Measurements from ENCODE around the gene MYO1F.
"Not testable (repeated sequence)": the region's sequence is repeated elsewhere in the genome, so short reads cannot be mapped to it uniquely, and the experiment has no call there.

Gene MYO1F

DNA sequence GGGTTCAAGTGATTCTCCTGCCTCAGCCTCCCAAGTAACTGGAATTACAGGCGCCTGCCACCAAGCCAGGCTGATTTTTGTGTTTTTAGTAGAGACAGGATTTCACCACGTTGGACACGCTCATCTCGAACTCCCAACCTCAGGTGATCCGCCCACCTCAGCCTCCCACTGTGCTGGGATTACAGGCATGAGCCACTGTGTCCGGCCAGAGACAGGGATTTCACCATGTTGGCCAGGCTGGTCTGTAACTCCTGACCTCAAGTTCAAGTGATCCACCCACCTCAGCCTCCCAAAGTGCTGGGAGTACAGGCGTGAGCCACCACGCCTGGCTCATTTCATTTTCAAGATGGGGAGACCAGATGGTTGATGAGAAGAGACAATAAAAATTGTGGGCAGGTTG is 12.4 kb downstream of the MYO1F start:
- DNase-seq (ENCODE audit: low spot score), result not testable (repeated sequence)

GRCh38 chr19:8561075-8561764 is 16.0 kb downstream of the MYO1F start:
- no peak for DNase-seq (ENCODE audit: low spot score)

- no peak for DNase-seq (ENCODE audit: low spot score)
Observed at GRCh38 chr19:8558325-8558724, 18.9 kb downstream of the MYO1F start.

- no peak for DNase-seq (ENCODE audit: low spot score)
Observed at GRCh38 chr19:8557642-8558238, 19.5 kb downstream of the MYO1F start.

- not testable (repeated sequence) for DNase-seq (ENCODE audit: low spot score)
Observed at GRCh38 chr19:8553729-8554128, 23.5 kb downstream of the MYO1F start.

GRCh38 chr19:8552810-8553209 is 24.4 kb downstream of the MYO1F start:
- DNase-seq (ENCODE audit: low spot score), result peak; percentile 67

DNA sequence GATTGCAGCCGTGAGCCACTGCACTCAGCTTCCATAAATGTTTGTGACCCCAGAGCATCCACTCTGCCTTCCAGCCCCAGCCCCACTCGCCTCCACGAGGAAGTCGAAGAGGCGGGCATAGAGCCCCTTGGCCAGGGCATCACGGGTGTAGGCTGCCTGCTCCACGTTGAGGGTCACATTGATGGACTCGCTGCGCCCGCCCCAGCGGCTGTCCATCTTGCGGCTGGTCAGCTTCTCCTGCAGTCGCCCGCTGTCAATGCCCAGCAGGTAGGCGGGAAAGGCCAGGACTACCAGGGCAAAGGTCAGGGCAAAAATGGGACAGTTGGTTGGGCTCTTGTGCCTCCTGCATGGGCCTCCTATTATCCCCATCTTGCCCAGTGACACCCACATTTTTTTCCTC is 27.2 kb downstream of the MYO1F start:
- DNase-seq (ENCODE audit: low spot score), result no peak

GRCh38 chr19:8545743-8546142 is 31.5 kb downstream of the MYO1F start:
- no peak for DNase-seq (ENCODE audit: low spot score)

- no peak for DNase-seq (ENCODE audit: low spot score)
Observed at GRCh38 chr19:8544168-8544567, 33.1 kb downstream of the MYO1F start.

GRCh38 chr19:8539621-8540149 is 37.6 kb downstream of the MYO1F start:
- DNase-seq (ENCODE audit: low spot score), result no peak

- DNase-seq (ENCODE audit: low spot score), result no peak
Observed at GRCh38 chr19:8537099-8537498, 40.1 kb downstream of the MYO1F start.

- DNase-seq (ENCODE audit: low spot score), result no peak
Observed at GRCh38 chr19:8536282-8536681, 41.0 kb downstream of the MYO1F start.

DNA sequence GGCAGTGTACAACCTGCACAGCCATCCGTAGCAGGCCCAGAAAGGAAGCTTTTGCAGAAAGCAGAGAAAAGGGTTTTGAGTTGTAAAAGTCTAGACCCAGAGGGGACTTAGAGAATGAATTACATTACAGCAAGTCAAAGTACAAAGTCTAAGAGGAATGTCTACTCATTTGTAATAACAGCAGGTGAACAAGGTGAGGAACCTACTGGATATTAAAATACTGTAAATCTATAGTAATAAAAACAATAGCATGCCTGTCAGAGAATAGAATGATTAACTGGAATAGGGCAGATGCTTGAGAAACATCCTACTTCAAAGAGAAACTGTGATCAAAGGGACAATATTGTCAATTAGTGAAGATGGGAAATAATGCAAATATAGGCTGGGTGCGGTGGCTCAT is 45.0 kb downstream of the MYO1F start:
- no peak for DNase-seq (ENCODE audit: low spot score)

GRCh38 chr19:8531470-8531869 is 45.8 kb downstream of the MYO1F start:
- no peak for DNase-seq (ENCODE audit: low spot score)

DNA sequence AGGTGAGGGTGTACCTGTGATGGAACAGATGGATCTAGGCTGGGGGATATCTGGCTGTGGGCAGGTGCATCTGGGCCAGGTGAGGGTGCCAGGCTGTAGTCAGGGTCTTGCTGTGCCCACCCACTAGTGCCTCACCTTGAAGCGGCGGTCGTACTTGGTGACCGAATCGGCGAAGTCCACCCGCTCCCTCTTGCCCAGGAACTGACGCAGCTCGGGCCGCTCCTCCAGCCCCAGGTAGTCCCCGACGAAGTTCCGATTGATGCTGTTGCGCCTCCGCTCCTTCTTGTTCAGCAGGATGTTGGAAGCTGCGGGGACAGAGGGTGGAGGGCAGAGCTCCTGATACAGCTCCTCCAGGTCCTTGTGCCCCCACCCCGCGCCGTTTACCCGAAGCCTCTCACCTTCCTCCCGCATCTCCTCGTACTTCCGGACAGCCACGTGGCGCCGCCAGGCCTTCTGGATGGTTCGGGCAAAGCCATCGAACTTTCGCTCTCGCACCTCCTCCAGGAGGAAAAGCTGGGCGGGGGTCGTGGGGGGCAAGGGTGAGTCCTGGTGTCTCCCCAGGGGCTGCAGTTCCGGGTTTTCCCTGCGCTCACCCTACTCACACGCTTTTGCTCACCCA is 47.1 kb downstream of the MYO1F start:
- no peak for DNase-seq (ENCODE audit: low spot score)

- no peak for DNase-seq (ENCODE audit: low spot score)
Observed at GRCh38 chr19:8529369-8530006, 47.8 kb downstream of the MYO1F start.

DNA sequence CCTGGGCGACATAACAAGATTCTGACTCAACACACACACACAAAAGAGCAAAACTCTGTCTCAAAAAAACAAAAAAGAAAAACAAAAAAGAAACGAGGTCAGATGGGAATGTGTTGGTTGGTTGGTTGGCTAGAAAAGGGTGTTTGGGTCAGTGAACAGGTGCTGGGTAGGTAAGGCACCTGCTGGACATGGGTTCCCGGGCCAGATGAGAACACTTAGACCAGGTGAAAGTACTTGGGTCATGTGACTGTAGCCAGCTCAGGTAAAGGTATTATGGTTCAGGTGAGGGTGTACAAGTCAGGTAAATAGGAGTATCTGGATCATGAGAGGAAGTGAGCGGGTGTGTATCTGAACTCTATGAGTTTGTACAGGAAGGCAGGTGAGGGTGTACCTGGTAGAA is 48.7 kb downstream of the MYO1F start:
- no peak for DNase-seq (ENCODE audit: low spot score)

- DNase-seq (ENCODE audit: low spot score), result peak; percentile 80
Observed at GRCh38 chr19:8526345-8527091, 50.7 kb downstream of the MYO1F start.

GRCh38 chr19:8525401-8525684 is 51.9 kb downstream of the MYO1F start:
- DNase-seq (ENCODE audit: low spot score), result no peak

GRCh38 chr19:8519388-8519787 is 57.9 kb downstream of the MYO1F start:
- DNase-seq (ENCODE audit: low spot score), result no peak

DNA sequence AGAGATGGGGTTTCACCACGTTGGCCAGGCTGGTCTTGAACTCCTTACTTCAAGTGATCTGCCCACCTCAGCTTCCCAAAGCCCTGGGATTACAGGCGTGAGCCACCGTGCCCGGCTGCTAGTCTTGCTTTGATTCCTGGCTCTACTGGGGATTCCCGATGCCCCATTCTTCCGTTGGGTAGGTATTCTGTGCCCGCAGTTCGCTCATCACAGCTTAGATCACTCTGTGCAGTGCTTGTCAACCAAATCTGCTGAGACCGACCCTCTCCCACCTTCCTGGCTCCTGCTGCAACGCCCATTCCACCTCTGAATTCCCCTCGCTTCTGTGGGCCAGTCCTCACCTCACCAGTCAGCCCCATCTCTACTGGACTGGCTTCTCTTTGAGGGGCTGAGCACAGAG is 58.7 kb downstream of the MYO1F start:
- DNase-seq (ENCODE audit: low spot score), result no peak
